Lower leg skin (tissue), 4 donors: ENCODE results near the gene PLAC1. TPM values are rescaled to one million over a fixed set of nuclear protein-coding genes. Genes with fewer than 3 reads are reported as not detected.

Experiments used
- DNase-seq, 2 donors: peaks; one replicate each; pipeline ENCODE4 v3.0.0-alpha.2; 2019; ENCODE audit warnings: low spot score in 2 of 2
- H3K4me3 ChIP-seq: fragments of 200-600 bp; sonication (generic); 2 replicates; pipeline ENCODE4 v1.5.1; 2017; ENCODE audit warnings: mild to moderate bottlenecking, low read depth; ENCODE audit not compliant: poor library complexity, severe bottlenecking
- POLR2A ChIP-seq, 2 donors: fragments of 450-650 bp; IDR thresholded peaks; one replicate each; pipeline ENCODE4 v1.6.1; 2016 to 2017; ENCODE audit warnings: antibody characterized with exemption in 2 of 2, mild to moderate bottlenecking in 1 of 2, moderate library complexity in 1 of 2
- WGBS, 2 donors: methylation state at CpG; one replicate each; pipeline ENCODE4 v1.1.5; 2018; 5-methylcytosine and 5-hydroxymethylcytosine counted together
- intact Hi-C: fragments of 100-400 bp; cut with DNase I; formaldehyde crosslinking; loops from one replicate; pipeline ENCODE4 v1.15.0; 2023; ENCODE audit warnings: low total_unique reads
- total RNA-seq, 4 donors: library from RNA; depleted of rRNA; stranded (reverse); fragments of >200 nt; gene quantifications; one replicate each; pipeline ENCODE4 v1.1.0, GENCODE V29; 2016
- TF ChIP-seq, protein P1 (sequence below), 3 donors: fragments of 450-650 bp; IDR thresholded peaks; one replicate each; pipeline ENCODE4 v1.5.1; 2016; ENCODE audit warnings: antibody characterized with exemption in 3 of 3, mild to moderate bottlenecking in 3 of 3, moderate library complexity in 2 of 3

The PLAC1 gene
- total RNA-seq, 4 donors from 2014 or later: 0.22 to 0.53 (median 0.23) TPM; not detected in 1

DNA sequence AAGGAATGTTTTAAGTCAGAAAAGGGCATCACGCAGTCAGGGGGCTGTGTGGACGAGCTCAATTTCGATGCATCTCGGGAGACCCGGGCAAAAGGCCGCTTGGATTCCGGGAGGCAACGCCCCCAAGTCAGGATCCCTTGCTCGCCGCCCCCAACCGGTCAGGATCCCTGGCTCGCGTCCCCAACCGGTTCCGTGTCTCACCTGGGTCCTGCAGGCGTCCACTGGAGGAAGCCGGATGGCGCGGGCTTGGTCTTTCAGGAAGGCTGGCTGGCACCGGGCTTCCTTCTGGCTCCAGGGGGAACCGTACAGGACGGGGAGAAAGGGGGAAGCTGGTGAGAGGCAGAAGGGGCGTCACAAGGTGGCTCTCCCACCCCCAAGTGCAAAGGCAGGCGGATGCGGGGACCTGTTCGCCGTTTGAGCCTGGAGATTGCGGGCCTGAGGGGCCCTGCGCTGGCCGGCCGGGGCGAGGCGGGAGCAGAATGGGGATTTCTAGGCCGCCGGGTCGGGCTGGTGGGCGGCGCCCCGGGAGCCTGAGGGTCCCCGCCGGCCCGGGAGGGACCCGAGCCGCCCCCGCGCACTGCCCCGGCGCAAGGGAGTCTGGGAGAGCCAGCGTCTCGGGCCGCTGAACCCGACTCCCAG lies 113.6 kb downstream of the PLAC1 start:
- H3K4me3 ChIP-seq: no peak overlapping the region
- 10 to 33% methylated on average over 9 to 52 of the region's 52 CpGs for WGBS, 2 donors
- DNase-seq: no peak
- intact Hi-C loops: no loop called here
- TF ChIP-seq, protein P1, sequence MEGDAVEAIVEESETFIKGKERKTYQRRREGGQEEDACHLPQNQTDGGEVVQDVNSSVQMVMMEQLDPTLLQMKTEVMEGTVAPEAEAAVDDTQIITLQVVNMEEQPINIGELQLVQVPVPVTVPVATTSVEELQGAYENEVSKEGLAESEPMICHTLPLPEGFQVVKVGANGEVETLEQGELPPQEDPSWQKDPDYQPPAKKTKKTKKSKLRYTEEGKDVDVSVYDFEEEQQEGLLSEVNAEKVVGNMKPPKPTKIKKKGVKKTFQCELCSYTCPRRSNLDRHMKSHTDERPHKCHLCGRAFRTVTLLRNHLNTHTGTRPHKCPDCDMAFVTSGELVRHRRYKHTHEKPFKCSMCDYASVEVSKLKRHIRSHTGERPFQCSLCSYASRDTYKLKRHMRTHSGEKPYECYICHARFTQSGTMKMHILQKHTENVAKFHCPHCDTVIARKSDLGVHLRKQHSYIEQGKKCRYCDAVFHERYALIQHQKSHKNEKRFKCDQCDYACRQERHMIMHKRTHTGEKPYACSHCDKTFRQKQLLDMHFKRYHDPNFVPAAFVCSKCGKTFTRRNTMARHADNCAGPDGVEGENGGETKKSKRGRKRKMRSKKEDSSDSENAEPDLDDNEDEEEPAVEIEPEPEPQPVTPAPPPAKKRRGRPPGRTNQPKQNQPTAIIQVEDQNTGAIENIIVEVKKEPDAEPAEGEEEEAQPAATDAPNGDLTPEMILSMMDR (IDR thresholded peaks at IDR 0.05): no peak
- TF ChIP-seq POLR2A (IDR thresholded peaks at IDR 0.05): no peak

DNA sequence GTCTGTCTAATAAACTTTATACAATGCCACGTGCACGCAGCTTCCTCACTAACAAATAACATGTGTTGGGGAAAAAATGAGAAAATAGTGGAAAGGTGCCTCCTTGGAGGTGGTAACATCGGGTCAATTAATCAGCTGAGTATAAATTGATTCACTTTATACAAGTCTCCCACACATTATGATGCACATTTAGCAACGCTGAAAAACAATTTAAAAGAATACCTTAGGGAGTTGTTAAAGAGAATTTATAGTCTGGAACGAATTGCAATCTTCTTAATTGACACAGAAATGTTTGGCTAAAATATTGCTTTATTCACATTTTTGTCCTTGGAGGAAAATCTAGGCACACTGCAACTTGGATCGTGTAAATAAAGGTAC lies 114.1 kb downstream of the PLAC1 start:
- intact Hi-C loops: no loop called here
- 37 to 45% methylated on average over 6 of the region's 6 CpGs for WGBS, 2 donors
- TF ChIP-seq POLR2A (IDR thresholded peaks at IDR 0.05): no peak
- TF ChIP-seq, protein P1 (IDR thresholded peaks at IDR 0.05): no peak
- no peak for DNase-seq
- H3K4me3 ChIP-seq: no peak overlapping the region

DNA sequence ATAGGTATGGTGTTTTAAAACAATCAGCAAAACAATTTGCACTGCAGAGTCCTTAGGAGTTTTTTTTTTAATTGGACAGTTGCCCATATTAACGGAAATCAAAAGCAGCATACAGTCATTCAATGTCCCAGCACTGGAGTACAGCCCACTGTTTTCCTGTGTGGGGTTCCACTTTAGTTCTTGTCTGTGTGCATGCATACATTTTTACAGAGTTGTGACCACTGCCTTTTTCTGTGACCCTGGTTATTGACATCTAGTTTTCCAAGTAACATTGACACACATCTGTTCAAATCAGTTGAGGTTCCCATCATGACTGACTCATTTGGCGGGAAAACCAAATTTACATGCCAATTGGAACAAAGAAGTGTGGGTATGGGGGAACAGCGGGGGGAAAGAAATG lies 115.0 kb downstream of the PLAC1 start:
- intact Hi-C loops: no loop called here
- no peak for DNase-seq
- WGBS, 2 donors: 37 to 46% methylated on average over 3 of the region's 3 CpGs
- no peak overlapping the region for H3K4me3 ChIP-seq
- TF ChIP-seq, protein P1 (IDR thresholded peaks at IDR 0.05): no peak
- TF ChIP-seq POLR2A (IDR thresholded peaks at IDR 0.05): no peak

DNA sequence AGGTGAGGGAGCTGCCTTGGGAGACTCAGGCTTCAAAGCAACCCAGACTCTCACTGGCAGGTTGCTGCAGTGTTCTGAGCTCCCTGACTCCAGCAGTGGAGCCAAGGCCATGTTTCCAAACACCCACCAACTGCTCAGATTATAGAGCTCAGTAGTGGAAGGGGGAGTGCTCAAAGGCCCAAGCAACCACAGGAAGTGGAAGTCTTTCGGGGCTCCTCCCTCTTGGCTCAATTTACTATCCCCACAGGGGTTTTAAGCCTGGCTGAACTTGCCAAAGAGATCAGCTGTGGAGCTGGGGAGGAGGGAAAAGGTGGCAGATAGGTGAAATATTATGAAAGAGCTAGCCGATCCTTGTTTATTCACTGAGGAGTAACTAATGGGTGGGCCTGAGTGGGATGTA lies 115.8 kb downstream of the PLAC1 start:
- intact Hi-C loops: no loop called here
- H3K4me3 ChIP-seq: no peak overlapping the region
- WGBS, 2 donors: 14 to 30% methylated on average over 2 of the region's 2 CpGs
- TF ChIP-seq, protein P1 (IDR thresholded peaks at IDR 0.05): no peak
- TF ChIP-seq POLR2A (IDR thresholded peaks at IDR 0.05): no peak
- no peak for DNase-seq

DNA sequence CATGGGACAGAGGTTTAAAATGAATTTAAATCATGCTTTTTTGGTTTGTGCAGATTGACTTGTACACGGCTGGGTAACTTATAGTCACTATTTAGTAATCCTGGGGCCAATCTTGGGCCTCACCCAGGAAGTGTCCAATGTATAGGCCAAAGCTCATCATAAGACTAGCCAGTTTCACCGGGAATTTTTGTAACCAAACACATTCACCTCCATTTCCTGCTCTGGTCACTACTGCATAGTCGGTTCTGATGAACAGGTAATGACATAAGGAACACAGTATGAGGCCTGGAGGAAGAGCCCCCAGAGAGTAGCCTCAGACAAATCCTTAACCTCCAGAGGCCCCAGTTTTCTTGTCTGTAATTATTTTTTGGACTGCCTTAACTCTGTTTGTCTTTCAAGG lies 116.4 kb downstream of the PLAC1 start:
- no peak overlapping the region for H3K4me3 ChIP-seq
- TF ChIP-seq POLR2A (IDR thresholded peaks at IDR 0.05): no peak
- TF ChIP-seq, protein P1 (IDR thresholded peaks at IDR 0.05): no peak
- intact Hi-C loops: no loop called here
- 73% methylated on average over 3 of the region's 3 CpGs for WGBS, 2 donors
- no peak for DNase-seq

DNA sequence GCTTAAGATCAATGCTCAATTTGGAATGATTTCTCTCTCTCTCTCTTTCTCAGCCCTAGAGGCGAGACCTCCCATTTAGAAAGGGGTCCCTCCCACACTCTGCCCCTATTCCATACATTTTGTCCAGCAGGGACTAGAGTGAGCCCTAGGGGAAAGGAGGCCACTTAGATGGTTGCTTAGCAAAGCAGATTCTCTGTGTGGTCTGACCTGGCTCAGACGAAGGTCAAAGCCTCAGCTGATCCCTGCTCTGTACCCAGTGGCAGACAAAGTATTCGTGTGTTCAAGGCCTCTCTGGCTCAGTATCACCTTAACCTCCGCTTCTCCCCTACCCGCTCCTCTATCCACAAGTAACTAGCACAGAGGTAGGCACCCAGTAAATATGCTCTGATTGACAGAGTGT lies 120.0 kb downstream of the PLAC1 start:
- H3K4me3 ChIP-seq: no peak overlapping the region
- 75 to 84% methylated on average over 5 of the region's 5 CpGs for WGBS, 2 donors
- TF ChIP-seq POLR2A (IDR thresholded peaks at IDR 0.05): no peak
- TF ChIP-seq, protein P1 (IDR thresholded peaks at IDR 0.05): no peak
- DNase-seq: no peak
- intact Hi-C loops: no loop called here
